Panc1 (cell line): ENCODE data around the gene CEACAM20. TPM values are rescaled to one million over a fixed set of nuclear protein-coding genes. Genes with fewer than 3 reads are reported as not detected.

ENCODE experiments used
- ATAC-seq: fragments of 200-7000 bp; cut with Tn5 transposase; 2 replicates; pipeline ENCODE4 v1.9.1; 2020; ENCODE audit warnings: mild to moderate bottlenecking, moderate library complexity
- BruUV-seq: library from RNA; stranded (reverse); fragments of 400-500 nt; replicated peaks from 2 replicates; lab custom pipeline; 2021; lab: Mats Ljungman, UMichigan
- CTCF ChIA-PET: fragments of 300-600 bp; sonication (Branson Sonifier 250); formaldehyde crosslinking; loops from one replicate; lab custom pipeline; 2022; ENCODE audit warnings: antibody characterized with exemption; lab: Charles Lee
- POLR2A ChIA-PET: fragments of 300-600 bp; sonication (Branson Sonifier 250); formaldehyde crosslinking; loops from one replicate; lab custom pipeline; 2022; ENCODE audit warnings: antibody characterized with exemption; lab: Charles Lee
- DNase-seq: peaks from one replicate; pipeline ENCODE4 v3.0.0-alpha.2; 2010; ENCODE audit warnings: low read depth, low spot score
- H3K27ac ChIP-seq: 2 replicates; pipeline ENCODE4 v1.5.1; 2011; ENCODE audit warnings: mild to moderate bottlenecking, low read length, inconsistent platforms
- H3K27me3 ChIP-seq: fragments of 200-500 bp; sonication (Bioruptor generic); 2 replicates; pipeline ENCODE4 v1.6.0; 2014; ENCODE audit warnings: low read length, inconsistent platforms; ENCODE audit not compliant: control insufficient read depth, insufficient read depth
- H3K36me3 ChIP-seq: fragments of 200-500 bp; sonication (Bioruptor generic); 2 replicates; pipeline ENCODE4 v1.5.1; 2014; ENCODE audit warnings: inconsistent platforms, mild to moderate bottlenecking, low read length, moderate library complexity; ENCODE audit not compliant: control insufficient read depth, insufficient read depth
- H3K4me1 ChIP-seq: 2 replicates; pipeline ENCODE4 v1.5.1; 2011; ENCODE audit warnings: inconsistent platforms, mild to moderate bottlenecking, low read length, moderate library complexity; ENCODE audit not compliant: control insufficient read depth, insufficient read depth
- H3K4me3 ChIP-seq, 2 experiments: 2 replicates each; pipeline ENCODE4 v1.5.1; 2011 to 2012; ENCODE audit warnings: low read depth in 2 of 2, low read length in 2 of 2, mild to moderate bottlenecking in 2 of 2, inconsistent platforms in 1 of 2, moderate library complexity in 1 of 2
- H3K9me3 ChIP-seq: fragments of 200-500 bp; sonication (Bioruptor generic); 2 replicates; pipeline ENCODE4 v1.5.1; 2014; ENCODE audit warnings: low read depth, mild to moderate bottlenecking, inconsistent platforms, low read length, moderate library complexity; ENCODE audit not compliant: control insufficient read depth, insufficient read depth
- CTCF ChIP-seq: fragments of 450-650 bp; IDR thresholded peaks from 2 replicates; pipeline ENCODE4 v1.5.1; 2017; ENCODE audit warnings: mild to moderate bottlenecking
- POLR2AphosphoS5 ChIP-seq: IDR thresholded peaks from 2 replicates; pipeline ENCODE4 v1.6.1; 2012; ENCODE audit warnings: mild to moderate bottlenecking, low read depth, low read length, moderate library complexity
- REST ChIP-seq, 2 experiments: IDR thresholded peaks; 2 replicates each; pipeline ENCODE4 v1.6.1; 2011 to 2012; ENCODE audit warnings: low read depth in 2 of 2, control low read depth in 1 of 2, low read length in 1 of 2, mild to moderate bottlenecking in 1 of 2, moderate library complexity in 1 of 2; ENCODE audit not compliant: insufficient read depth in 1 of 2
- SIN3A ChIP-seq: IDR thresholded peaks from 2 replicates; pipeline ENCODE4 v1.6.1; 2012; ENCODE audit warnings: low read depth, mild to moderate bottlenecking, low read length, moderate library complexity, borderline replicate concordance; ENCODE audit not compliant: insufficient read depth
- TCF7L2 ChIP-seq: IDR thresholded peaks from 2 replicates; pipeline ENCODE4 v1.6.1; 2011; ENCODE audit warnings: mild to moderate bottlenecking, low read depth, low read length, inconsistent platforms
- in situ Hi-C: cut with HindIII; loops from 2 replicates; pipeline ENCODE4 v1.10.0; 2016; ENCODE audit warnings: low sequenced_read_pairs, low pct_unique_long_range_greater_than_20kb
- intact Hi-C: fragments of 100-400 bp; cut with micrococcal nuclease; formaldehyde crosslinking; loops from one replicate; pipeline ENCODE4 v1.10.0; 2022; ENCODE audit not compliant: unreplicated experiment
- total RNA-seq: library from RNA; stranded (reverse); gene quantifications from one replicate; pipeline ENCODE4 v1.2.1, GENCODE V29; 2021; ENCODE audit not compliant: unreplicated experiment

Gene CEACAM20
- total RNA-seq, 1 experiment from 2014 or later, result not detected

GRCh38 chr19:44570984-44571684 lies 41.7 kb upstream of the CEACAM20 start:
- Histone ChIP-seq H3K27ac (no peak overlapping the region), H3K4me3 (no peak overlapping the region), H3K9me3 (no peaks in the 10 kb centered on the region), H3K4me1 (no peaks in the 10 kb centered on the region), H3K36me3 (no peaks in the 10 kb centered on the region), H3K27me3 (peaks cover 4% of the 10 kb centered on the region; the same call in 1 of the 2 replicates)
- intact Hi-C loops, result no loop called here
- ChIA-PET CTCF (interaction anchor here (0.6 to 1.6 kb wide), 12 partner anchors 10 to 200 kb away, joined by 3 to 7 read pairs (median 4); partner anchors contain the start of genes CEACAM20 and PVR), POLR2A (no interaction called here)
- BruUV-seq, result no TSS peak
- ATAC-seq, result peak; percentile 94
- peak; percentile 38 for DNase-seq
- in situ Hi-C loops, result no loop called here
- TF ChIP-seq POLR2AphosphoS5 (no peak), CTCF (peak; percentile 81), REST (IDR thresholded peaks at IDR 0.05; ENCODE audit: insufficient read depth in 1 of 2, low read depth in 2 of 2, low read length in 1 of 2) (no peak)

- TF ChIP-seq SIN3A (no peak), CTCF (no peak), TCF7L2 (no peak), REST (IDR thresholded peaks at IDR 0.05; ENCODE audit: insufficient read depth in 1 of 2, low read depth in 2 of 2, low read length in 1 of 2) (no peak), POLR2AphosphoS5 (no peak)
- Histone ChIP-seq H3K4me3 (no peak overlapping the region), H3K27me3 (peaks cover 4% of the 10 kb centered on the region; the same call in 1 of the 2 replicates), H3K4me1 (no peaks in the 10 kb centered on the region), H3K9me3 (no peaks in the 10 kb centered on the region), H3K27ac (no peak overlapping the region), H3K36me3 (no peaks in the 10 kb centered on the region)
- POLR2A ChIA-PET, result no interaction called here
- CTCF ChIA-PET, result interaction anchor here (0.6 to 1.6 kb wide), 9 partner anchors 13 to 200 kb away, joined by 3 to 7 read pairs (median 4); partner anchors contain the start of genes CEACAM20 and PVR
- intact Hi-C loops, result no loop called here
- no peak for DNase-seq
- no TSS peak for BruUV-seq
- ATAC-seq, result no peak
- in situ Hi-C loops, result no loop called here
These were observed 41.1 kb upstream of the CEACAM20 start for GRCh38 chr19:44570603-44570983.
